Measurements from ENCODE around the gene C1orf159. TPM values are rescaled to one million over a fixed set of nuclear protein-coding genes. Genes with fewer than 3 reads are reported as not detected.
"Not testable (repeated sequence)": the region's sequence is repeated elsewhere in the genome, so short reads cannot be mapped to it uniquely, and the experiment has no call there.

Gene C1orf159
- total and polyA plus RNA-seq, 7 donors, result 1.5 to 6.7 (median 3.5) TPM

DNA sequence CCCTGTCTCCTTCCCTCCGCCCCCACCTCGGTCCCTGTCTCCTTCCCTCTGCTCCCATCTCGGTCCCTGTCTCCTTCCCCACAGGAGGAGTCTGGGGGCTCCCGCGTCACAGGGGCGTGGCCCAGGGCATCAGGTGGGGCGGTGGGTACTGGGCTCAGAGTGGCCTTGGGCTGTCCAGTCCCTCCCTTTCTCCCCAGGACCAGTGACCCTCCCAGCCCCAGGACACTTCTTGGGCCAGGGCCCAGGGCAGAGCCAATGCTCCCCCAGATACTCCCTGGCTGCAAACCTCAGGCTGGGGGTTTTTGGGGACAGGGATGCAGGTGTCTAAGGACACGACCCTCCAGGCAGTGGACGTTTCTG is 35.0 kb downstream of the C1orf159 start:
- no peak overlapping the region for H3K4me3 ChIP-seq
- no peaks in the 10 kb centered on the region for H3K27me3 ChIP-seq (ENCODE audit: insufficient read depth in 3 of 3, low read length in 2 of 3)
- H3K27ac ChIP-seq, result no peak overlapping the region
- intact Hi-C loops (cut with DNase I), result no loop called here
- no peaks in the 10 kb centered on the region for H3K9me3 ChIP-seq
- DNase-seq (peak in 1 of 2 donors; percentile 39), ATAC-seq (no peak)
- no peaks in the 10 kb centered on the region for H3K36me3 ChIP-seq (ENCODE audit: insufficient read depth in 1 of 2, low read depth in 1 of 2)
- TF ChIP-seq, protein P1, sequence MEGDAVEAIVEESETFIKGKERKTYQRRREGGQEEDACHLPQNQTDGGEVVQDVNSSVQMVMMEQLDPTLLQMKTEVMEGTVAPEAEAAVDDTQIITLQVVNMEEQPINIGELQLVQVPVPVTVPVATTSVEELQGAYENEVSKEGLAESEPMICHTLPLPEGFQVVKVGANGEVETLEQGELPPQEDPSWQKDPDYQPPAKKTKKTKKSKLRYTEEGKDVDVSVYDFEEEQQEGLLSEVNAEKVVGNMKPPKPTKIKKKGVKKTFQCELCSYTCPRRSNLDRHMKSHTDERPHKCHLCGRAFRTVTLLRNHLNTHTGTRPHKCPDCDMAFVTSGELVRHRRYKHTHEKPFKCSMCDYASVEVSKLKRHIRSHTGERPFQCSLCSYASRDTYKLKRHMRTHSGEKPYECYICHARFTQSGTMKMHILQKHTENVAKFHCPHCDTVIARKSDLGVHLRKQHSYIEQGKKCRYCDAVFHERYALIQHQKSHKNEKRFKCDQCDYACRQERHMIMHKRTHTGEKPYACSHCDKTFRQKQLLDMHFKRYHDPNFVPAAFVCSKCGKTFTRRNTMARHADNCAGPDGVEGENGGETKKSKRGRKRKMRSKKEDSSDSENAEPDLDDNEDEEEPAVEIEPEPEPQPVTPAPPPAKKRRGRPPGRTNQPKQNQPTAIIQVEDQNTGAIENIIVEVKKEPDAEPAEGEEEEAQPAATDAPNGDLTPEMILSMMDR (IDR thresholded peaks at IDR 0.05), result no peak
- H3K4me1 ChIP-seq, result peaks cover 6% of the 10 kb centered on the region
- WGBS, 3 donors, result 41 to 58% (median 53%) methylated on average over 7 to 9 of the region's 9 CpGs

DNA sequence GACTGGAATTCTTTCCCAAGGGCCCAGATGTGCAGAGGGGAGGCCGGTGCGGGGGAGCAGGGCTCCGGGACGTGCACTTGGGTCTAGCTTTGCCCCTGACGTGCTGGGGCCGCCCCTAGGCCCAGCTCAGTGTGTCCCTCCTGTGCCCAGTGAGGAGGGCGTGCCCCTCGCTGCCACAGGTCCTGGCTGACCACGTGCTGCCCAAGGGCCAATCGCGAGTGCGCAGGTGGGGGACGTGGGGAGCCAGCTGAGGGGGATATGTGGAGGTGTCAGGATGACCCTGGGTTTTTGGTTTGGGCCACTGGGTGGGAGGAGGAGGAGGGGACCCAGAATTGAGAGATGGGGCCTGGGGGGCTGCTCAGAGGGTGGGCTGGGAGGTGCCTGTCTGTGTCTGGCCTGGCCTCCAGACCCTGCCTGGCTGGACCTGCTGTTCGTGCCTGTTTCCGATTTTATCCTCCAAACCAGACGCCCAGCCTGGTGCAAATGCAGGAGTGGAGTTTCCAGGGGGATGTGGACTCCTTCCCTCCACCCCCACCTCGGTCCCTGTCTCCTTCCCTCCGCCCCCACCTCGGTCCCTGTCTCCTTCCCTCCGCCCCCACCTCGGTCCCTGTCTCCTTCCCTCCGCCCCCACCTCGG is 35.6 kb downstream of the C1orf159 start:
- peak overlapping the region; percentile 53 for H3K4me3 ChIP-seq
- H3K9me3 ChIP-seq, result no peaks in the 10 kb centered on the region
- TF ChIP-seq, protein P1 (IDR thresholded peaks at IDR 0.05), result no peak
- no peak overlapping the region for H3K27ac ChIP-seq
- DNase-seq (peak; percentile 45 to 71), ATAC-seq (peak; percentile 75 to 92 (median 82))
- intact Hi-C loops (cut with DNase I), result no loop called here
- no peaks in the 10 kb centered on the region for H3K36me3 ChIP-seq (ENCODE audit: insufficient read depth in 1 of 2, low read depth in 1 of 2)
- 1 to 4% (median 1%) methylated on average over 16 to 20 of the region's 23 CpGs for WGBS, 3 donors
- peaks cover 0 to 2% (median 1%) of the 10 kb centered on the region in 3 donors for H3K27me3 ChIP-seq (ENCODE audit: insufficient read depth in 3 of 3, low read length in 2 of 3)
- H3K4me1 ChIP-seq, result peaks cover 6% of the 10 kb centered on the region

DNA sequence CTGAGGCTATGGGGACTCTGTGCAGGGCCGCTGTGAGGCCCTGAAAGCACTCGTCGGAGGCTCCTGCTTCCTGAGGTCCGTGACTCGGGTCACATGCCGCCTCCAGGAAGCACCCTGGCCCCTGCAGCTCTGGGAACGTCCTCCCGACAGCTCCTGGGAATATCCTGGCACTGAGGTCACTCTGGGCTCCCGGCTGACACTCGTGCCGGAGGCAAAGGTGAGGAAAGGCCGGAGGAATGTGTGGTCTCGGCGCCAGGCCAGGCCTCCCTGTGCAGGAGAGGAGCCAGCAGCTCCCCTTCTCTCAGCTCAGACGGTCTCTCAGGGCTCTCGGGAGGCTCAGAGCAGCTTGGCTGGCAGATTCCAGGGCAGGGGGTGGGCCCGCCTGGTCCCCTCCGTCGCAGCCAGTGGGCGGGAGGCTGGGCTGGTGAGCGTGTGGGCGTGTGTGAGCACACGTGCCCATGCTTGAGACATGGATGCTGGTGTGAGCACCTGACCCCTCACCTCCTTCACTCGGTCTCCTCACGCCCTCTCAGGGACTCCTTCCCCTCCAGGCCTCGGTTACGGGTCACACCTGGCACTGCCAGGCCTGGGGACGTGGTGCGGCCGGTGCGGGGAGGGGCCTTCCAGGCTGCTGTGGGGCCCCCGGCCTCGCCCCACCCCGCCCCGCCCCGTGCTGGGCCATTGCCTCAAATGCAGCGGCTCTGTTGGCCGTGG is 36.3 kb downstream of the C1orf159 start:
- 1% methylated on average over 31 to 38 of the region's 38 CpGs for WGBS, 3 donors
- TF ChIP-seq, protein P1 (IDR thresholded peaks at IDR 0.05), result no peak
- Histone ChIP-seq H3K27ac (no peak overlapping the region), H3K9me3 (no peaks in the 10 kb centered on the region), H3K36me3 (ENCODE audit: insufficient read depth in 1 of 2, low read depth in 1 of 2) (no peaks in the 10 kb centered on the region), H3K27me3 (ENCODE audit: insufficient read depth in 3 of 3, low read length in 2 of 3) (peaks cover 0 to 8% (median 8%) of the 10 kb centered on the region in 3 donors), H3K4me1 (peaks cover 6% of the 10 kb centered on the region), H3K4me3 (peak overlapping the region; percentile 53)
- DNase-seq (peak; percentile 48 to 65), ATAC-seq (peak; percentile 51 to 73 (median 60))
- intact Hi-C loops (cut with DNase I), result no loop called here

DNA sequence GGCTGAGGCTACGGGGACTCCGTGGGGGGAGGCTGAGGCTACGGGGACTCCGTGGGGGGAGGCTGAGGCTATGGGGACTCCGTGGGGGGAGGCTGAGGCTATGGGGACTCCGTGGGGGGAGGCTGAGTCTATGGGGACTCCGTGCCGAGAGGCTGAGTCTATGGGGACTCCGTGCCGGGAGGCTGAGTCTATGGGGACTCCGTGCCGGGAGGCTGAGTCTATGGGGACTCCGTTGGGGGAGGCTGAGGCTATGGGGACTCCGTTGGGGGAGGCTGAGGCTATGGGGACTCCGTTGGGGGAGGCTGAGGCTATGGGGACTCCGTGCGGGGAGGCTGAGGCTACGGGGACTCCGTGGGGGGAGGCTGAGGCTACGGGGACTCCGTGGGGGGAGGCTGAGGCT is 38.5 kb downstream of the C1orf159 start:
- ATAC-seq; H3K36me3 ChIP-seq (ENCODE audit: insufficient read depth in 1 of 2, low read depth in 1 of 2); DNase-seq; intact Hi-C loops (cut with DNase I); H3K4me1 ChIP-seq; H3K9me3 ChIP-seq; H3K4me3 ChIP-seq; H3K27ac ChIP-seq: not testable (repeated sequence)
- peaks cover 0 to 30% (median 8%) of the 10 kb centered on the region in 3 donors for H3K27me3 ChIP-seq (ENCODE audit: insufficient read depth in 3 of 3, low read length in 2 of 3)
- 30 to 71% methylated on average over 2 to 5 of the region's 21 CpGs; no CpG with 5 or more reads in 1 of the 3 donors for WGBS, 3 donors

DNA sequence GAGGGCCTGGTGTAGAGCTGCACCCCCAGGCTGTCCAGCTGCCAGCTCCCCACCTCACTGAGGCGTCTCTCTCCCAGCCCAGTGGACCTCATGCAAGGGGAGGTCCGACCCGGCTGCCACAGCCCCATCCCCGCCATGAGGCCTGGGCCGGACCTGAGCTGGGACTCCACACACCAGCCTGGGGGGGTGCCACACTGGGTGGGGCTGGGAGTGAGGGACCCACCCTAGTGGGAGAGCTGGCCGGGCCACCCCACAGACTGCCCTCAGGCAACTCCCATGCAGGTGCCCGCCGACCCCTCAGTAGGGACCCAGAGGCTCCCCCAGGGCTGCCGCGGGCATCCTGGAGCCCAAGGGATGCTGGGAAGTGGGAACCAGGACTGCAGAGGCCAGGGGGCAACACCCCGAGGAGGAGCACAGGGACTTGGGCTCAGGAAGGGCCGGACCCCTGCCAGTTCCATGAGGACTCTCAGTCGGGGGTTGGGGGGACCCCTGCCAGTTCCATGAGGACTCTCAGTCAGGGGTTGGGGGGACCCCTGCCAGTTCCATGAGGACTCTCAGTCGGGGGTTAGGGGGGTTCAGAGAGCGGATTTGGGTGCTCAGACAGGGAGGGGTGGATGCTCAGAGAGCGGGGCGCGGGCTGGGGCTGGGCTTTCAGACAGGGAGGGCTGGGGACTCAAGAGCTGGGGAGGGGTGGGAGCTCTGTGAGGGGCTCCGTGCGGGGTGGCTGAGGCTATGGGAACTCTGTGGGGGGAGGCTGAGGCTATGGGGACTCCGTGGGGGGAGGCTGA is 40.5 kb downstream of the C1orf159 start:
- 43 to 57% (median 44%) methylated on average over 18 to 21 of the region's 21 CpGs for WGBS, 3 donors
- H3K36me3 ChIP-seq (ENCODE audit: insufficient read depth in 1 of 2, low read depth in 1 of 2), result no peaks in the 10 kb centered on the region
- H3K4me3 ChIP-seq, result no peak overlapping the region
- ATAC-seq (peak in 1 of 4 donors; percentile 3), DNase-seq (peak; percentile 12 to 38)
- TF ChIP-seq, protein P1 (IDR thresholded peaks at IDR 0.05), result no peak
- H3K4me1 ChIP-seq, result peaks cover 6% of the 10 kb centered on the region
- no peak overlapping the region for H3K27ac ChIP-seq
- intact Hi-C loops (cut with DNase I), result no loop called here
- peaks cover 0 to 48% (median 13%) of the 10 kb centered on the region in 3 donors for H3K27me3 ChIP-seq (ENCODE audit: insufficient read depth in 3 of 3, low read length in 2 of 3)
- H3K9me3 ChIP-seq, result no peaks in the 10 kb centered on the region
